AG09319 (cell line): ENCODE results near the gene DLX2.

Source experiments
- DNase-seq: peaks from one replicate; pipeline ENCODE4 v3.0.0-alpha.2; 2010; ENCODE audit warnings: low read depth; ENCODE audit errors: extremely low read depth
- CTCF ChIP-seq: IDR thresholded peaks from 2 replicates; pipeline ENCODE4 v1.5.1; 2011; ENCODE audit warnings: low read depth, mild to moderate bottlenecking, inconsistent platforms, low read length, moderate library complexity

Gene DLX2

GRCh38 chr2:172095146-172095904, 7.4 kb downstream of the DLX2 start:
- TF ChIP-seq CTCF = no peak
- peak; percentile 96 for DNase-seq

- DNase-seq = no peak
Measured at GRCh38 chr2:172094294-172095145, 8.2 kb downstream of the DLX2 start.

GRCh38 chr2:172093416-172094293, 9.0 kb downstream of the DLX2 start:
- DNase-seq = no peak
- no peak for TF ChIP-seq CTCF

More at GRCh38 chr2:172094294-172095145, 8.2 kb downstream of the DLX2 start:
- no peak for TF ChIP-seq CTCF

GRCh38 chr2:172092716-172093415, 9.8 kb downstream of the DLX2 start:
- DNase-seq = no peak
- TF ChIP-seq CTCF = no peak

GRCh38 chr2:172091761-172092566, 10.7 kb downstream of the DLX2 start:
- DNase-seq = no peak
- no peak for TF ChIP-seq CTCF

GRCh38 chr2:172091000-172091641, 11.6 kb downstream of the DLX2 start:
- no peak for DNase-seq
- no peak for TF ChIP-seq CTCF
